Activated naive CD8-positive, alpha-beta T cell treated with anti-CD3 and anti-CD28 coated beads, Interleukin-2, amount 50 U/mL, for 16 hours (primary cell): ENCODE measurements around the gene ACVR1B.

Experiments used
- DNase-seq: peaks from one replicate; pipeline ENCODE4 v3.0.0-alpha.2; 2020; ENCODE audit warnings: low read depth, low spot score

Gene ACVR1B

DNA sequence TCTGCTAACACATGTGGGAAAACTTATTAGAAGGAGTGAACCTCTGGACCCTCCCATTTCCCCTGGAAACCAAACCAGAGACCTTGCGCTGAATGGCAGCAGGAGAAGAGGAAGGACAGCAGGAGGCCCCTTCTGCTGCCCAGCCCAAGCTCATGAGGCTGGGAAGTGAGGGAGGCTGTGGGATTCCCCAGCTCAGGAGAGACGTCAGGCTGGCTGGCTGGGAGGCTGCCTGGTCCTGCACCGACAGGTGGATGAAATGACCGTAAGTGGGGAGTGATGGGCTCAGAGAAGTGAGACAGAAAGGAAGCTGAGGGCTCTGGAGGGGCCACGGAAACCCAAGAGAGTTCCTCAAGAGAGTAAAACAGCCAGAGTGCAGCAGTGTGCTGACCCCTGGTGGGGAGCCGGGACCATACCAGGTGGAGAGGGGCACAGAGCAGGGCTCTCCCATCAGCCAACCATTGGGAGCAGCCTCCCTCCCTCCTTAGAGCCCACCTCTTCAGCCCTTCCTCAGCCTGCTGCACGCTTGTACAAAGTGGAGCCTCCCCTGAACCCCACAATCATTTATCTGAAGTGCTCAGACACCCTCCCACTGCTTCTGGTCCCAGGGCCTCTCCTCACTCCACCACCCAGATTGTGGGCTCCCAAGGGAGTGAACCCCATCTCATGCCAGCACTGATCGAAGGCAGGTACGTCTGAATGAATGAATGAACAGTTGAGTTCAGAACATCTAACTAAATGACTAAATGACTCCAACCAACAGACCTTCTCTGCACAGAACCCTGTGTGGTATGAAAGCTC, 69.2 kb downstream of the ACVR1B start:
- no peak for DNase-seq

- DNase-seq, result no peak
These were observed 71.3 kb downstream of the ACVR1B start for GRCh38 chr12:52022841-52023181.

- DNase-seq, result peak; percentile 83
These were observed 71.9 kb downstream of the ACVR1B start for GRCh38 chr12:52023182-52023975.

DNA sequence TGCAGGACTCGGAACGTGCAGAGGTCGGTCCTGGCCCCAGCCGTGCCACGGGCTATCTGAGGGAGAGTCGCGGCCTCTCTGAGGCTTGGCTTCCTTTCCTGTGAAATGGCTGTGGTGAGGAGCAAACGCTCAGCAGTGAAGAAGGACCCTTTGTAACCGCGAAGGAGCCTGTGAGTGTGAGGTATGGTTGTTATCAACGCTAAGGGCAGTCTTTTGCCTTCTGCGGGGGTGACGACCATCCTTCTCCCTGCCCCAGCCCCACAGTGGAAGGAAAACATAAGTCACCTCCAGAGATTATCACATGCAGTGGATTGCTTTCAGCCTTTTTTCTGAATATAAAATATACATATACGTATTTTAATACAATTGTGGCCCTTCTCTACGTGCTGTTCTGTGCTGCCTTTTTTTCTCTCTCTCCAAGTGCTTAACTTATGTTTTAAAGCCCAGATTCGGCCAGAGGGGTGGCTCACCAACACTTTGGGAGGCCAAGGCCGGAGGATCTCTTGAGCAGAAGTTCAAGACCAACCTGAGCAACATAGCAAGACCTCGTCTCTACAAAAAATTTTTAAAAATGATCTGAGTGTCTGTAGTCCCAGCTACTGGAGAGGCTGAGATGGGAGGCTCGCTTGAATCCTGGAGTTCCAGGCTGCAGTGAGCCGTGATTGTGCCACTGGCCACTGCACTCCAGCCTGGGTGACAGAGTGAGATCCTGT, 72.6 kb downstream of the ACVR1B start:
- DNase-seq, result no peak

DNA sequence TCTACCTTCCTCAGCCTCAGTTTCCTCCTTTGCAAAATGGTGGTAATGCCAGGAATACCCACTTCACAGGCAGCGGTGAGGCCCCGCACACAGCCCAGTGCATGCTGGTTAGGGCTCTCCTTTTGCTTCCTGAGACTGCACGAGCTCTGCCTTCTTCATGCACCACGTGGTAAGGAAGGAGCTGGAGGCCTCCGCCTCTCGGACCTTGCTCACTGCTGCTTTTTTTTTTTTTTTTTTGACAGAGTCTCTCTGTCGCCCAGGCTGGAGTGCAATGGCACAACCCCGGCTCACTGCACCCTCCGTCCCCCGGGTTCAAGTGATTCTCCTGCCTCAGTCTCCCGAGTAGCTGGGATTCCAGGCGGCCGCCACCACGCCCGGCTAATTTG, 73.3 kb downstream of the ACVR1B start:
- DNase-seq, result no peak

DNA sequence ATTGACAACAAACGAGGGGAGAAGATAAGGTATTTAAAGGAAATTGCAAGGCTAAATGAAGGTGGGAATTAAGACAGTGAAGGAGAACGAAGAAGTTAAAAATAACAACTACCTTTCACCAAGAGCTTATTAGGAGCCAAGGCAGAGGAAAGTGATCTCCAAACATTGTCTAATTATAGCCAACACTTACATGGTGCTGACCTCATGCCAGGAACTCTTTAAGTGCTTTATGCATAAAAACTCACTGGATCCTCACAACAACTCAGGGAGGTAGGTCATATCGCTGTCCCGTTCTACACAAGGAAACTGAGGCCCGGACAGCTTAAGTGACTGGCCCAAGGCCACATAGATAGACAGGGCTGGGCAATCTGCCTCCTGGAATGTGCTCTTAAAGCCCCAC, 74.8 kb downstream of the ACVR1B start:
- DNase-seq, result no peak

GRCh38 chr12:52027085-52027843, 75.8 kb downstream of the ACVR1B start:
- DNase-seq, result no peak

DNA sequence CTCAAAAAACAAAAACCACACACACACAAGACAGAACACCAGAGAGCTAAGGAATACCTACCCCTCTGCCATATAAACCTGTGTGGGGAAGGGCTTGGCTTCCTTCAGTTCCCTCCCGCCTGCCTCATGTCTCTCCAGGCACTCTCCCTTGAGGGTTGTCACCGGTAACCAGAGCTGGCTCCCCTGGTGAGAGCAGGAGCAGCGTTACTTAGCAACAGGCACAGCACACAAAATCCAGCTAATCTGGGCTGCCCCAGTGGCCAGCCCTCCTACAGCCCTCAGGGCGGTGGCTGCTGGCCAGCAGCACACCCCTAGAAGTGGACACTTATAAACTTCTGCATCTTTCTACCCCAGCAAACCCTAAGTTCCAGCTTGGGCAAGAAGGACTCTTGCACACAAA, 78.2 kb downstream of the ACVR1B start:
- DNase-seq, result no peak

DNA sequence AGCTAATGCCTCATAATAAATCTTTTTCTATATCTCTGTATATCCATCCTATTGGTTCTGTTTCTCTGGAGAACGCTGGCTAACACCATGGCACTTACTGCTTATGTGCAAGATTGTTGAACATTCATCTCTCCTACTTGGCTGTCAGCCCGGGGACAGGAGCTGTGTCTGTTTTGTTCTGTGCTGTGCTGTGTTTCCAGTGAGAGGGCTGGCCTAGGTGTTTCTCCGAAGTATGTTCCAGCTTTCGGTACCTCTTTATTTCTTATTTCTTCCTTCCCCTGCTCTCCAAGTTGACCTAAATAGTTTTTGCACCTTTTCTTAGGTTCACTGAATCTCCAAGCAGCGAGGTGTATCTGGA, 80.9 kb downstream of the ACVR1B start:
- DNase-seq, result no peak

GRCh38 chr12:52032804-52033445, 81.4 kb downstream of the ACVR1B start:
- DNase-seq, result peak; percentile 70

DNA sequence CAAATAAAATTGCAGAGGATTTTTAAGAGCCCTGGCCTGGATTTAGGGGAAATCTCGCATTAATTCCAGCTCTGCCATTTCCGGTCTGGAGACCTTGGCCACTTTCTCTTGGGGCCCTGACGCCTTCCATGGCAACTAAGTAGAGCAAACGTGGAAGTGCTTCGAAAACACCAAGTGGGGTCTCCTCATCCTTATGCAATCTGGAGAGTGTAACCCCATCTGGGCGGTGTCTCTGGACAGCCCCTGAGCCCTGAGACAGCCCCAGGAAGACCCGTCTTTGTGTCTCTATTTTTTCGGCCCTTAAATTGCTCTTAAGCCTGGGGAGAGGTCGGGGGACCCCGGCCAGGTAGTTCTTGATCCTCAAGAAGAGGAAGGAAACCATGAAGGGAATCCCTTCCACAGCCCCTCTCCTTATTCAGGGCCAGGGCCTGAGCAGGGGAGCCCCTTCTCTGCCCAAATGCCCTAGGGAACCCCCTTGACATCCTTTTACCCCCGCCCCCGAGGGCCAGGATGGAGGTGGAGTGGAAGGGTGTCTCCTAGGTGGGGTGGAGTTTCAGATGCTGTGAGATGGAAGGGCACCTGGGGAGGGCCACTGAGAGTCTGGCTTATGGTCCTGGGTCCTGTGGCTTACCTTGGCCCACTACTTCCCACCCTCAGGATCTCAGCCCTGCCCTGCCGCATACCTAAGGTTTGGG, 82.1 kb downstream of the ACVR1B start:
- DNase-seq, result no peak

DNA sequence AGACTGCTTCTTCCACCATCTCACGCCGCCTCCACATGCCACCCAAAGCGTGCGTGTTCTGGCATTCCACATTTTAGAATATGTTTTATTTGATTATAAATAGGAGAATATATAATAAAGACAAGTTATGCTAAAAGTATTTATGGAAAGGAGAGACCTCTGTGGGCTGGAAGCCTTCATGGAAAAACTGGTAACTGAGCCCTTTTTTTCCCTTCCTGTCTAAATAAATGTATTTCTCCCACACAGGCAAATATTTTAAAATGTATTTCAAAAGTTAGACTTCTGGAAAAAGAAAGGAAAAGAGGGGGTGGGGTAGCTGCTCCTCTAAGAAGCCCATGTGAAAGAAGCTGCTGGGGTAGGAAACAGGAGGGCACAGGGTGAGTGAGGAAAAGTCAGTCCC, 83.7 kb downstream of the ACVR1B start:
- DNase-seq, result no peak

DNA sequence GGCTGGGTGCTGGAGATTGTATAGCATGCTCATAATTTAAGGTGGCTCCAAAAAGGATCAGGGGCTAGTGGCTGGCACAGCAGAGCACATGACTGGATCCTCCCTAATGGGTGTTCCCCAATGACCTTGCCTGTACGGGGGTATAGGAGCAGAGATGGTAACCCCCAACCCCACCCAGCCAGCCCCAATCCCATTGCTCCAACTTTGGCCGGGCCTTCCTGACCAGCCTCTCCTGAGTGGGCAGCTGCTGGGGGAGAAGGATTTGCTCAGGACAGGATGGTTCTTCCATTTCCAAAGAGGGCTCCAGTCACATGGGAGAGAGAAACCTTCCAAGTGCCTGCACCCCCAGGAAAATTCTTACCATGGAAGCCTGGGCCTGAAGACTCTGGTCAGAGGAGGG, 84.4 kb downstream of the ACVR1B start:
- no peak for DNase-seq

DNA sequence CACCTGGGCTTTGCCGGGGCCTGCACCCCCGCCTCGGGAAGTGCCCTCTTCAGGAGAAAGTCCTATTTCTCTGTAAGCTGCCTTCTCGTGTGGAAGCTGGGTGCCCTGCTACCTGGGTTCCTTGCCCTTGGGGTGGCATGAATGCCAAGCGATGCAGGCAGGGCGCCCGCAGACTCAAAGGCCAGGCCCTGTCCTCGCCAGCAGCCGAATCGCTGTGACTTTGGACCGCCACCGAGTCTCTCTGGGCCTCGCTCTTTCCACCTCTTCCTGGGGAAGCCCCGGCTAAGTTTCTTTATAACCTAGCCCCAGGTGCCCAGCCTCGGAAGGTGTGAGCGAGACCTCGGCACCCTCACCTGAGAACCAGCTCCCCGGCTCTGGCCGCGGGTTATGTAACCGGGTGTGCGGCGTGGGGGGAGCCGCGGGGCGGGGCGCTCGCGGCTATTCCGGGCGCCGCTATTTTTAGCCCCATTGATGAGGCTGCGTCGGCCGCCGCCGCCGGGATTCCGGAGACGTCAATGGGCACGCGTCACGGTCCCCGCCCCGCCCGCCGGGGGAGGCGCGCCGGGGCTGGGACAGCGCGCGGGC, 85.2 kb downstream of the ACVR1B start:
- peak; percentile 45 for DNase-seq

DNA sequence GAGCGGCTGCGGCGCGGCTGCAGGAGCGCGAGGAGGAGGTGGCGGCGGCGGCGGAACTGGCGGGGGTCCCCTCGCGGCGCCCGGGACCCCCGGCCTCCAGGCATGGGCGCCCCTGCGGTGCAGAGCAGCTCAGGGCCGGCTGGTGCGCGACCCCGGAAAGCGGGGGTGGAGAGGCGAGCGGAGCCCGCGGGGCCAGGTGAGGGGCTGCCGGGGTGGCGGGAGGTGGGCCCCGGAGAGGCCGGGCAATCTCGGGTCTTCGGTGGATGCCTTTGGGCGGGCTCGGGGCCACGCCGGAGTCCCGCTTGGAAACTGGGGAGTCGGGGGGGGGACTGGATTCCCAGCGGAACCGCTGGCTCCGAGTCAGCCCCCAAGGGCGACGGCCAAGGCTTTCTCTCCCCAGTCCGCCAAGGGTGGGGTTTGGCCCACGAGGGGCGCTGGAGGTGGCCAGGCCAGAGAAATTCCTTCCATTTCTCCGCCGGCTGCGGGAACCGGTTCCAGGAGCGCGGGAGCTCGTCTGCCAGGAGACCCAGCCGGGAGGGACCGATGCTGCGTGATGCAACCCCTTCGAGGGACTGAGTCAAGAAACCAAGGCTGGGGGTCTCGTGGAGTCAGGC, 85.9 kb downstream of the ACVR1B start:
- no peak for DNase-seq

- no peak for DNase-seq
These were observed 86.9 kb downstream of the ACVR1B start for GRCh38 chr12:52038447-52038846.

DNA sequence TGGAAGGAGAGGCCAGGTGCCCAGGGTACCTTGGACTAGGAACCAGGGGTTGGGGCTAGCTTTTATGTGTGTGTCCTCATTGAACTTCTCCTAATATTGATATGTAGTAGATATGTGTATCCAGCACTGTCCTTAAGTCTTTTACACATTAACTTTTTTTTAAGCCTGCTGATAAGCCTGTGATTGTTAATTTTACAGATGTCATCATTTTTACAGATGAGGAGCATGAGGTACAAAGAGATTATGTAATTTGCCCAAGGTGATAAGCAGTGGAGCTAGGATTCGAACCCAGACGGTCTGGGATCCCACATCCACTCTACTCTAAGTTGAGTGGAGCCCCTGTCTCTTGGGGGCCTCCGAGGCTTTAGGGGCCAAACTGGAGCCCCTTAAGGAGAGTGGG, 89.5 kb downstream of the ACVR1B start:
- no peak for DNase-seq

- no peak for DNase-seq
These were observed 90.2 kb downstream of the ACVR1B start for GRCh38 chr12:52041695-52042123.

GRCh38 chr12:52042706-52043385, 91.3 kb downstream of the ACVR1B start:
- no peak for DNase-seq
